Nucleus accumbens (tissue), 56 donors: ENCODE measurements around the gene CEP19.

Source experiments
- DNase-seq, 56 donors: peaks; one replicate each; lab custom pipeline; 2025; lab: John Stamatoyannopoulos, UW

The CEP19 gene

DNA sequence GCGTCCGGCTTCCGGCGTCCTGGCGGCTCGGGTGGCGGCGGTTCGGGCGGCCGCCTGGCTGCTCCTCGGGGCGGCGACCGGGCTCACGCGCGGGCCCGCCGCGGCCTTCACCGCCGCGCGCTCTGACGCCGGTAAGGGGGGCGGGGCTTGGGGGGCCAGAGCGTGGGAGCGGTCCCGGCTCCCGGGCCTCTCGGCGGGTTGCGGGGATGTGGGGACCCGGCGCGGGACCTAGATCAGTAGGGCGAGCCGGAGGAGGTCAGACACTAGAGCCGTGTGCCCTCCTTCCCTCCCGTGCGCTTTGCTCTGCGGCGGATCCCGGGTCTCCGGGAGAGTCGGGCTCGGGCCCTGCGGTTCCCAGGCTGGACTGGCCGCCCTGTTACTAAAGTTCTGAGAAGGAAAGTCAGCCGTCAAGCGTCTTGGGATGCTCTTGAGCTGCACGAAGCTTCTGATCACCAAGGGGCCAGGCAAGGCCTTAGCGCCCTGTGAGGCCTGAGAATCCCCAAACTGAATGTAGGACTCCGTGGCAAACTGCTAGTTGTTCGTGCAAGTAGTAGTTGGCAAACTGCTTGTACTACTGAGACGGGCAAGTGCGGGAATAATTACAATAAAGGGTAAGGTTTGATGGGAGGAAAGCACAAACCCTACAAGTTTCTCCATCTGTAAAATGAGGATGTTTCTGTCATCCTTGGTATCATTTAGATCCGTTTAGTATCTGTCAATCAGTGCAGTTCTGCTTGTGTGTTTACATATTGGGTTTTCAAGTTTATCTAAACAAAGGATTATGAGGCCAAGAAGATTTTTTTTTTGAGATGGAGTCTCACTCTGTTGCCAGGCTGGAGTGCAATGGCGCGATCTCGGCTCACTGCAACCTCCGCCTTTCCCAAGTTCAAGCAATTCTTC is 714 bp upstream of the CEP19 start:
- DNase-seq = peak in 41 of 56 donors; percentile 26 to 91 (median 76)

GRCh38 chr3:196708467-196708866 is 3.6 kb downstream of the CEP19 start:
- DNase-seq = no peak

DNA sequence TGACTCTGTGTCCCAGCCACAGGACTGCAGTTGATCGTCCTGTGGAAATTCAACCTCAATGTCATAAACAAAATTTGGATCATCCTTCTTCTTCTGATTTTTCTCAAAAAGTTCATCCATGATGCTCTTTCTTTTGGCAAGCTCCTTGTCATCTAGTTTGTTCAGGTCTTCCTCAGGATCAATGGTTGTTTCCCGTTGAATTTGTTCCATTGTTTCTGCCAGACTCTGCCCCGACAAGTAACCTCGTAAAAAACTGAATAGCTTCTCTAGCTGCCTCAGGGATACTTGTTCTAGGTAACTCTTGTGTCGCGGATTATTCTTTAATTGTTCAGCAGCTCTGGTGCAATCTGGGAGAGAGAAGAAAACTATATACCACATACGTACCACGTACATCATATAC is 4.5 kb downstream of the CEP19 start:
- no peak for DNase-seq

DNA sequence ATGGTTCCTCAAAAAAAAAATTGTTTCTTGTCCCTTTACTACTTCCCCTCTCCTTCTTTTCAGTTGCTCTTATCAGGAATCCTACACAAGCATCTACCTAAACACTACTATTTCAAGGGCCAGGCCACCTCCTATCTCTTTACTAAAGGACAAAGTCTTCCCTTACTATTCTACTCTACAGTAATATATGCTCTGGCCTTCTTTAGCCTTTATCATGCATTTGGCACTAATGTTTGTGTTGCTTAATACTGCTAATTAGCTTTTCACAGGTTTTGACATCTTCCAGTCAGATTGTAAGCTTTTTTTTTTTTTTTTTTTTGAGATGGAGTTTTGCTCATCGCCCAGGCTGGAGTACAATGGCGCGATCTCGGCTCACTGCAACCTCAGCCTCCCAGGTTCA is 5.3 kb downstream of the CEP19 start:
- no peak for DNase-seq

DNA sequence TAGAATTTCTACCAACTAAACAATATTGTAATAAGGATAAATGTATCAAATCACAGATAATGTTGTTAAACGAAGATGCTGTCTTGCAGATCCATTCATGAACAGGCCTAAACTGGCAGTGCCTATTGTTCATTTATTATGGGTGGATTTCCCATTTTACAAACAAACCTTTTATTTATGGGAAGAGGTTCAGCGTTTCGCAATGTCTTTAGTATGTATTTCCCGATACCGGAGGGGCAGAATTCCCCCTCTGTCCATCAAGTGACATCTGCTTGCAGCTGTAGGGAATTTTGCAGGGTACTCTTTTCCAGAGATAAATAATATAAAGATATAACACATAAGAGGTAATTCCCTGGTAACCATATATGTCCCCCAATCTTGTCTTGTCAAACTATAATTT is 5.7 kb downstream of the CEP19 start:
- no peak for DNase-seq

- DNase-seq = no peak
Measured at GRCh38 chr3:196700801-196701200, 11.2 kb downstream of the CEP19 start.

GRCh38 chr3:196699749-196700148 is 12.3 kb downstream of the CEP19 start:
- DNase-seq = no peak

- no peak for DNase-seq
Measured at GRCh38 chr3:196697270-196697669, 14.8 kb downstream of the CEP19 start.

DNA sequence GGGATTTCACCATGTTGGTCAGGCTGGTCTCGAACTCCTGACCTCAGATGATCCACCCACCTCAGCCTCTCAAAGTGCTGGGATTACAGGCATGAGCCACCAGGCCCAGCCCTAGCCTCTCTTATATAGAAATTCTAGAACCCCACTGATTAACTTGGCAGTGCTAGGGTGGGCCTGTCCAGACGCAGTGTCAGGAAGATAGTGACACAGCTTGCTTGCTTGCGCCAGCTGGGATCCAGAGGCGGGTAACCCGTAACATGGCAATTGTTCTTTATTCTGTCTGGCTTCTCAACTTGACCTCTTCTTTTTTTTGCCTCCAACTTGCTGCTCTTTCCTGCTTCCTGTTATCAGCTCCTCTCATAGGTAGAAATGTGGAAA is 16.2 kb downstream of the CEP19 start:
- DNase-seq = no peak

- peak in 2 of 56 donors; percentile 30 to 37 for DNase-seq
Measured at GRCh38 chr3:196694941-196695848, 16.9 kb downstream of the CEP19 start.

GRCh38 chr3:196694202-196694638 is 17.8 kb downstream of the CEP19 start:
- peak in 3 of 56 donors; percentile 8 to 26 (median 15) for DNase-seq

GRCh38 chr3:196691386-196691785 is 20.7 kb downstream of the CEP19 start:
- DNase-seq = no peak

DNA sequence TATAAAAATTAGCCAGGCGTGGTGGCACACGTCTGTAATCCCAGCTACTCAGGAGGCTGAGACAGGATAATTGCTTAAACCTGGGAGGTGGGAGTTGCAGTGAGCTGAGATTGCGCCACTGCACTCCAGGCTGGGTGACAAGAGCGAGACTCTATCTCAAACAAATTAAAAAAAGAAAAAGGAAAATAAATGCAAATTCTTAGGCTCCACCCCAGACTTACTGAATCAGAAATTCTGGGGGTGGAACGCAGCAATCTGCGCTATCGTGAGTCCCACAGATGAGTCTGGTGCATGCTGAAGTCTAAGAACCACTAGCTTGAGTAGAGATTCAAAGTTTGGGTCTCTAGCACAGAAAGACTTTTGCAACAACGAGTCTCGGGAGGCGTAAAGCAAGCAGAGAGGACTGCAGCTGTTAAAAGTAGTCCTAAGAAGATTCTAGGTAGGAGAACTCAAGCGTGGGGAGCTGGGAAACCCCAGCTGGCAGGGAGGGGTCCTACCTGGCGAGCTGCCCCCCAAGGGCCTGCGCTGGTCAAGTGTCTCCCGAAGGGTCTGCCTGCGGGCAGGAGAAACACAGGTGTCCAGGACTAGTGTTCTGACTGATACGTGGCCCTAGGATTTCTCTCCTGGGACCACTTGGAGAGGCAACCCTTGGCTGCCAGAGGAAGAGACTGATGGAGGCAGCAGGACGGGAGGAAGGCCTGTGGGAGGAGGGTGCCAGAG is 21.9 kb downstream of the CEP19 start:
- DNase-seq = peak in 13 of 56 donors; percentile 9 to 62 (median 29)

DNA sequence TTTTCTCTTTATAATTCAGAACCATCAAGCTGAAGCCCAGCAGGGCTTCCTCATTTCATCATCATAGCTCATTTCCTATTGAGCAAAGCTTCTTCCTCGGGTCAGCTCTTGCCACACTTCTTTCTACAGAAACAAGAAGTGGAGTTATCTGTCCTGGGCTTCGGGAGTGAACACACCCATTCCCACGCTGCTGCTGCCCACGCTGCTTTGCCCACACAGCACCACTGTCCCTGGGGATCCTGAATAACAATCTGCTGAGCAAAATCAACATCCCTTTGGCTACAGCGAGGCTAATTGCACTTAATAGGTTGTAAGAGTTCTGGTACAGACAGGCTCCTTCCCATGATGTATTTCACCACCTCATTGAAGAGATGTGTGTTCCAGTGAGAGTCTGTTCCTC is 23.7 kb downstream of the CEP19 start:
- peak in 2 of 56 donors; percentile 1 to 9 for DNase-seq

DNA sequence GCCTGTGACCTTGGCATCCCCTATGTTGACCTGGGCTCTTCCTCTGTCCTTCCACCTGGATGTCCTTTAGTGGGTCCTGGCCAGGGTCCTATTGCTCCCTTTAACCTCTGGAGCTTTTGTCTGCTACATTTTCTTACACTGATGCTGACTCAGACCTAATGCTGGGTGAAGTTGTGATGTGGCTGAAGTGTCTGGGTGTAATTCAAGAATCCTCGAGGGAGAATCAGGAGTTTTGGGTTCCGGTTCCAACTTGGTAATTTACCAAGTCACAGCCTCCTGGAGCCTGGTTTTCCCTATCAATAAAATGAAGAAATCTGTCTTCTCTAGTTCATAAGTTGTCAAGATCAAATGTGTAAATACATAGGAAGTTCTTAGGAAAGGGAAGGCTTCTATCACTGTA is 25.6 kb downstream of the CEP19 start:
- no peak for DNase-seq

GRCh38 chr3:196684548-196685407 is 27.3 kb downstream of the CEP19 start:
- peak in 39 of 56 donors; percentile 5 to 74 (median 30) for DNase-seq

DNA sequence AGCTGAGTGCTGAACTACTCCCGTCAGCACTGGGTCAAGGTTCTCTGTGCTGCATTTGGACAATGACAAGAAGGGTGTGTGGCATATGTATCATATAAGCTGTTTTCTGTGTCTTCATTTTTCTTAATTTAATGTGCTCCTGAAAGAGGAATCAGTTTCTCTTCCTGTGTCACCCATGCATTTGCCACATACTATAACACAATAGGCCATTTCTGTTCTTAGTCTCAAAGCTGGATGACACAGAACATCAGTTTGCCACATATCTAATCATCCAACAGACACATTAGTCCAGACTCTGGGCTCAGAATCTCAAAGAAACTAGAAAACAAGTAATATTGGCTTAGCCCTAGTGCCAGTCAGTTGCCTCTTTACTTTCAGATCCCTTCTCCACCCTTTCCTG is 34.1 kb downstream of the CEP19 start:
- DNase-seq = no peak

- DNase-seq = no peak
Measured at GRCh38 chr3:196677353-196677752, 34.7 kb downstream of the CEP19 start.

DNA sequence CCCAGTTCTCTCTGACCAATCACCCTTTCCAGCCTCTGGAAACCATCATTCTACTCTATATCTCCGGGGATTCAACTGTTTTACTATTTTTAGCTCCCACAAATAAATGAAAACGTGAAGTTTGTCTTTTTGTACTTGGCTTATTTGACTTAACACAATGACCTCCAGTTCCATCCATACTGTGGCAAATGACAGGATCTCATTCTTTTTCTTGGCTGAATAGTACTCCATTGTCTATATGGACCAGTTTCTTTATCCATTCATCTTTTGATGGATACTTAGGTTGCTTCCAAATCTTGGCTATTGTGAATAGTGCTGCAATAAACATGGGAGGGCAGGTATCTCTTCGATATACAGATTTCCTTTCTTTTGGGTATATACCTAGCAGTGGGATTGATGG is 38.4 kb downstream of the CEP19 start:
- DNase-seq = no peak

DNA sequence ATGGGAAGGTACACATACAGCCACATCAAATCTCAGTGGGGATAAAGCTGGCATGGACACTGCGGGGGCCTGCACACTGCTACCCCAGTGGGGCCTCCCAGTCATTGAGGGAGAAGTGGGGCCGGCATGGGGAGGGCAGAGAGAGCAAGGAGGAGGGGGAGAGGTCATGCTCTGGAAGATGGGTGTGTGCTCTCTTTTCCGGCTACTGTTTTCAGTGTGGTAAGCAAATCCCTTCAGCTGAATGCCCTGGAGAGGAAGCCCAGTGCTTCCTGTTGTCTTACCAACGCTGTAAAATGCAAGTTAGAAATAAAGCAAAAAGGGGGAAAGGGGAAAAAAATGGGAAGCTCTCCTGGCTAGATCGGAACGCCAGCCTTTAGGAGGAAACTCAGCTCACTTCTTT is 41.7 kb downstream of the CEP19 start:
- no peak for DNase-seq
